Measurements from ENCODE around the gene SLC12A5. TPM values are rescaled to one million over a fixed set of nuclear protein-coding genes. Genes with fewer than 3 reads are reported as not detected.

SLC12A5 gene
- total RNA-seq, 1 experiment from 2014 or later, result 4.3 TPM

DNA sequence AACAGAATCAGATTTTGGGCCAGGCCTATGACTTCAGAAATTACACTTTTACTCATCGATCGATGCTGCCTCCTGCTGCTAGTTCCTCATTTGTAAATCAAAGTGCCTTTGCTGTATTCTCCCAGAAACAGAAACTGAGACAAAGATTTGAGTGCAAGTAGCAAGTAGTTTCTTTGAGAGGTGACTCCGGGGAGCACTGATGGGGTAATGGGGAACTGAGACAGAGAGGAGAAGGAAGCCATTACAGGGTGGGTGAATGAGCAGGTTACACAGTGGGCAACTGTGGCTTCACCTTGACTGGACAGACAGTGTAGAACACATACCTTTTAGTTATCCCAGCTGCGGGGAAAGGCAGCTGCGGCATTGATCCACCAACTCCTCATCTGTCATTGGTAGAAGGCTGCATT is 79.4 kb downstream of the SLC12A5 start:
- no peak for DNase-seq (ENCODE audit: low spot score)

DNA sequence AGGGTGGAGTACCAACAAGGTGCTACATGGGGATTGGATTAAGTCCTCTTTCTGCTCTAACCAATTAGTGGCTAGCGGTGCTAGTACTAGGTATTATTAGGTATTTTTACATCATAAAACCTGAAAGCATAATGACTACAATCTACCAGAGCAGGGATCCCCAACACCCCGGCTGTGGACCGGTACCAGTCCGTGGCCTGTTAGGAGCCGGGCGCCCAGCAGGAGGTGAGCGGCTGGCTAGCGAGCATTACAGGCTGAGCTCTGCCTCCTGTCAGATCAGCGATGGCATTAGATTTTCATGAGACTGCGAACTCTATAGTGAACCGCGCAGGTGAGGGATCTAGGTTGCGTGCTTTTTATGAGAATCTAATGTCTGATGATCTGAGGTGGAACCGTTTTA is 80.0 kb downstream of the SLC12A5 start:
- no peak for DNase-seq (ENCODE audit: low spot score)

Other genes starting within 250 kb of the SLC12A5 start
- gene WFDC3, start 237.3 kb upstream of the SLC12A5 start, total RNA-seq (2014; rRNA removed; shearing (Covaris generic)), result 0.52 and 9.8 TPM in 2 replicates
- gene DNTTIP1, start 237.3 kb upstream of the SLC12A5 start, total RNA-seq (2014; rRNA removed; shearing (Covaris generic)), result 22.4 and 22.6 TPM in 2 replicates
- 194 and 288 TPM in 2 replicates for gene UBE2C, start 216.6 kb upstream of the SLC12A5 start, total RNA-seq (2014; rRNA removed; shearing (Covaris generic))
- gene TNNC2, start 201.9 kb upstream of the SLC12A5 start, total RNA-seq (2014; rRNA removed; shearing (Covaris generic)), result not detected in 2 replicates
- 17.1 and 22.3 TPM in 2 replicates for gene SNX21, start 195.4 kb upstream of the SLC12A5 start, total RNA-seq (2014; rRNA removed; shearing (Covaris generic))
- gene ACOT8, start 171.8 kb upstream of the SLC12A5 start, total RNA-seq (2014; rRNA removed; shearing (Covaris generic)), result 43.1 and 47.4 TPM in 2 replicates
- 3.5 and 4.6 TPM in 2 replicates for gene ZSWIM3, start 171.6 kb upstream of the SLC12A5 start, total RNA-seq (2014; rRNA removed; shearing (Covaris generic))
- 7.2 and 10.2 TPM in 2 replicates for gene ZSWIM1, start 148.0 kb upstream of the SLC12A5 start, total RNA-seq (2014; rRNA removed; shearing (Covaris generic))
- 0.12 and 1.0 TPM in 2 replicates for gene SPATA25, start 141.6 kb upstream of the SLC12A5 start, total RNA-seq (2014; rRNA removed; shearing (Covaris generic))
- gene NEURL2, start 138.0 kb upstream of the SLC12A5 start, total RNA-seq (2014; rRNA removed; shearing (Covaris generic)), result 0.99 and 1.8 TPM in 2 replicates
- gene CTSA, start 137.9 kb upstream of the SLC12A5 start, total RNA-seq (2014; rRNA removed; shearing (Covaris generic)), result 102 and 150 TPM in 2 replicates
- 1.1 and 2.2 TPM in 2 replicates for gene PLTP, start 117.1 kb upstream of the SLC12A5 start, total RNA-seq (2014; rRNA removed; shearing (Covaris generic))
- 5.2 and 7.7 TPM in 2 replicates for gene PCIF1, start 94.5 kb upstream of the SLC12A5 start, total RNA-seq (2014; rRNA removed; shearing (Covaris generic))
- gene ZNF335, start 57.0 kb upstream of the SLC12A5 start, total RNA-seq (2014; rRNA removed; shearing (Covaris generic)), result 4.3 and 7.1 TPM in 2 replicates
- gene MMP9, start 20.3 kb upstream of the SLC12A5 start, total RNA-seq (2014; rRNA removed; shearing (Covaris generic)), result not detected in 2 replicates
- gene NCOA5, start 60.7 kb downstream of the SLC12A5 start, total RNA-seq (2014; rRNA removed; shearing (Covaris generic)), result 17.4 and 18.1 TPM in 2 replicates
- 6.2 and 13.7 TPM in 2 replicates for gene CD40, start 89.1 kb downstream of the SLC12A5 start, total RNA-seq (2014; rRNA removed; shearing (Covaris generic))

Measured in H4 (cell line).